Tibial nerve (tissue), 4 donors: ENCODE measurements around the gene FAM168B. TPM values are rescaled to one million over a fixed set of nuclear protein-coding genes. Genes with fewer than 3 reads are reported as not detected.

ENCODE experiments used
- DNase-seq, 2 donors: peaks; one replicate each; pipeline ENCODE4 v3.0.0-alpha.2; 2019; ENCODE audit warnings: low spot score in 2 of 2
- H3K27ac ChIP-seq, 4 donors: fragments of 200-600 bp; sonication (generic) in 3 of 4; one replicate each; pipeline ENCODE4 v1.5.1; 2017 to 2019; ENCODE audit warnings: mild to moderate bottlenecking in 1 of 4
- H3K27me3 ChIP-seq, 2 donors: fragments of 200-600 bp; sonication (generic) in 1 of 2; one replicate each; pipeline versions ENCODE4 v1.5.1 to v1.6.0; 2017 to 2019
- H3K36me3 ChIP-seq, 3 donors: fragments of 200-600 bp; sonication (generic); one replicate each; pipeline ENCODE4 v1.5.1; 2018 to 2019
- H3K4me1 ChIP-seq, 4 donors: fragments of 200-600 bp; sonication (generic) in 3 of 4; one replicate each; pipeline ENCODE4 v1.5.1; 2017 to 2019
- H3K4me3 ChIP-seq, 4 donors: fragments of 200-600 bp; sonication (generic) in 3 of 4; one replicate each; pipeline ENCODE4 v1.5.1; 2017 to 2019; ENCODE audit warnings: mild to moderate bottlenecking in 1 of 4, moderate library complexity in 1 of 4
- H3K9me3 ChIP-seq, 4 donors: fragments of 200-600 bp; sonication (generic) in 3 of 4; one replicate each; pipeline ENCODE4 v1.5.1; 2017 to 2019
- EP300 ChIP-seq, 2 donors: sonication (generic); formaldehyde crosslinking; IDR thresholded peaks; one replicate each; pipeline ENCODE4 v1.6.1; 2017; ENCODE audit warnings: antibody characterized with exemption in 2 of 2, mild to moderate bottlenecking in 1 of 2
- POLR2A ChIP-seq, 2 donors: fragments of 450-650 bp; IDR thresholded peaks; one replicate each; pipeline ENCODE4 v1.6.1; 2017; ENCODE audit warnings: antibody characterized with exemption in 2 of 2, mild to moderate bottlenecking in 2 of 2, moderate library complexity in 2 of 2
- WGBS, 2 donors: methylation state at CpG; one replicate each; pipeline ENCODE4 v1.1.5; 2018; 5-methylcytosine and 5-hydroxymethylcytosine counted together
- total RNA-seq, 4 donors: library from RNA; depleted of rRNA; stranded (reverse); fragments of >200 nt; gene quantifications; one replicate each; pipeline ENCODE4 v1.1.0, GENCODE V29; 2016
- TF ChIP-seq, protein P1 (sequence below), 5 experiments: fragments of 200-600 bp in 3 of 5; fragments of 450-650 bp in 2 of 5; sonication (generic) in 3 of 5; IDR thresholded peaks; one replicate each; pipeline ENCODE4 v1.5.1; 2016 to 2019; ENCODE audit warnings: antibody characterized with exemption in 5 of 5, mild to moderate bottlenecking in 3 of 5, moderate library complexity in 2 of 5

Gene FAM168B
- total RNA-seq, 4 donors from 2014 or later, result 96.0 to 115 (median 107) TPM

- 71 to 74% methylated on average over 4 of the region's 4 CpGs for WGBS, 2 donors
- H3K4me3 ChIP-seq, result no peak overlapping the region
- H3K4me1 ChIP-seq, result peaks cover 0 to 44% (median 14%) of the 10 kb centered on the region in 4 donors
- no peaks in the 10 kb centered on the region for H3K27me3 ChIP-seq
- DNase-seq, result no peak
- H3K36me3 ChIP-seq, result peaks cover 0 to 61% (median 5%) of the 10 kb centered on the region in 3 donors
- TF ChIP-seq POLR2A (IDR thresholded peaks at IDR 0.05), result no peak
- TF ChIP-seq EP300 (IDR thresholded peaks at IDR 0.05), result no peak
- no peaks in the 10 kb centered on the region for H3K9me3 ChIP-seq
- no peak overlapping the region for H3K27ac ChIP-seq
Observed at GRCh38 chr2:131056932-131057287, 36.4 kb downstream of the FAM168B start.

GRCh38 chr2:131056204-131056931 is 36.9 kb downstream of the FAM168B start:
- peak overlapping the region in 1 of 4 donors; percentile 8 for H3K27ac ChIP-seq
- peaks cover 0 to 38% (median 14%) of the 10 kb centered on the region in 4 donors for H3K4me1 ChIP-seq
- H3K9me3 ChIP-seq, result no peaks in the 10 kb centered on the region
- H3K36me3 ChIP-seq, result peaks cover 0 to 64% (median 5%) of the 10 kb centered on the region in 3 donors
- no peak for TF ChIP-seq EP300 (IDR thresholded peaks at IDR 0.05)
- no peak for TF ChIP-seq POLR2A (IDR thresholded peaks at IDR 0.05)
- TF ChIP-seq, protein P1, sequence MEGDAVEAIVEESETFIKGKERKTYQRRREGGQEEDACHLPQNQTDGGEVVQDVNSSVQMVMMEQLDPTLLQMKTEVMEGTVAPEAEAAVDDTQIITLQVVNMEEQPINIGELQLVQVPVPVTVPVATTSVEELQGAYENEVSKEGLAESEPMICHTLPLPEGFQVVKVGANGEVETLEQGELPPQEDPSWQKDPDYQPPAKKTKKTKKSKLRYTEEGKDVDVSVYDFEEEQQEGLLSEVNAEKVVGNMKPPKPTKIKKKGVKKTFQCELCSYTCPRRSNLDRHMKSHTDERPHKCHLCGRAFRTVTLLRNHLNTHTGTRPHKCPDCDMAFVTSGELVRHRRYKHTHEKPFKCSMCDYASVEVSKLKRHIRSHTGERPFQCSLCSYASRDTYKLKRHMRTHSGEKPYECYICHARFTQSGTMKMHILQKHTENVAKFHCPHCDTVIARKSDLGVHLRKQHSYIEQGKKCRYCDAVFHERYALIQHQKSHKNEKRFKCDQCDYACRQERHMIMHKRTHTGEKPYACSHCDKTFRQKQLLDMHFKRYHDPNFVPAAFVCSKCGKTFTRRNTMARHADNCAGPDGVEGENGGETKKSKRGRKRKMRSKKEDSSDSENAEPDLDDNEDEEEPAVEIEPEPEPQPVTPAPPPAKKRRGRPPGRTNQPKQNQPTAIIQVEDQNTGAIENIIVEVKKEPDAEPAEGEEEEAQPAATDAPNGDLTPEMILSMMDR (IDR thresholded peaks at IDR 0.05), result no peak
- no peak overlapping the region for H3K4me3 ChIP-seq
- WGBS, 2 donors, result 47 to 52% methylated on average over 5 of the region's 5 CpGs
- no peak for DNase-seq
- H3K27me3 ChIP-seq, result no peaks in the 10 kb centered on the region

GRCh38 chr2:131055169-131056065 is 37.8 kb downstream of the FAM168B start:
- H3K4me3 ChIP-seq, result no peak overlapping the region
- no peaks in the 10 kb centered on the region for H3K27me3 ChIP-seq
- peaks cover 0 to 37% (median 14%) of the 10 kb centered on the region in 4 donors for H3K4me1 ChIP-seq
- no peaks in the 10 kb centered on the region for H3K9me3 ChIP-seq
- 84 to 85% methylated on average over 25 to 26 of the region's 26 CpGs for WGBS, 2 donors
- no peak for TF ChIP-seq EP300 (IDR thresholded peaks at IDR 0.05)
- TF ChIP-seq POLR2A (IDR thresholded peaks at IDR 0.05), result no peak
- TF ChIP-seq, protein P1 (IDR thresholded peaks at IDR 0.05), result no peak
- no peak for DNase-seq
- H3K36me3 ChIP-seq, result peaks cover 0 to 67% (median 5%) of the 10 kb centered on the region in 3 donors
- peak overlapping the region in 1 of 4 donors; percentile 8 for H3K27ac ChIP-seq

GRCh38 chr2:131054488-131054887 is 38.8 kb downstream of the FAM168B start:
- Histone ChIP-seq H3K27me3 (no peaks in the 10 kb centered on the region), H3K36me3 (peaks cover 0 to 68% (median 7%) of the 10 kb centered on the region in 3 donors), H3K4me1 (peaks cover 0 to 37% (median 14%) of the 10 kb centered on the region in 4 donors), H3K4me3 (no peak overlapping the region), H3K27ac (no peak overlapping the region), H3K9me3 (no peaks in the 10 kb centered on the region)
- no peak for DNase-seq
- WGBS, 2 donors, result 77% methylated on average over 7 of the region's 7 CpGs
- TF ChIP-seq, protein P1 (IDR thresholded peaks at IDR 0.05), result no peak
- no peak for TF ChIP-seq EP300 (IDR thresholded peaks at IDR 0.05)
- TF ChIP-seq POLR2A (IDR thresholded peaks at IDR 0.05), result no peak

DNA sequence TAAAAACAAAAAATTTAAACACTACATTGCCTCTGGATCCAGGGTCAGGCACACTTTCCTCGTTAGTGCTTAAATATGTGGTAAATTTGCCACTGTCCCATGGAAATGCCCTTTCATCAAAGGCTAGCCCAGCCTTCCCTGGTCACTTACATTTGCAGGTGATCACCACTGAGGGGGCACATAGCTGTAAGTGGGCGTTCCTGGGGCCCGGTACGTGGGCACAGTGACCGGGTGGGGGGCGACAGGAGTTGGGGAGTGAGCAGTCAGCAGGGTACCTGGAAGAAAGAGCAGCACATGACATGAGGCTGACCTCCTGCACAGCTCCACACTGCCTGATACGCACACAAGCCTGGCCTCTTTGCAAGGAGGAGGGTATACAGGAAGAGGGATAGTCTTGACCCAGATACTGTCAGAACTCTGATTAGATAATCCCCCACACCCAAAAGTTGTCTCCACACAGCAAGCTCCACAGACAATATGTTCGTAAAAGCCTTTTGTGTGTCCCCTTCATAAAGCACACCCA is 40.5 kb downstream of the FAM168B start:
- H3K27me3 ChIP-seq, result no peaks in the 10 kb centered on the region
- no peak overlapping the region for H3K27ac ChIP-seq
- H3K9me3 ChIP-seq, result no peaks in the 10 kb centered on the region
- H3K4me1 ChIP-seq, result peaks cover 0 to 20% (median 9%) of the 10 kb centered on the region in 4 donors
- TF ChIP-seq POLR2A (IDR thresholded peaks at IDR 0.05) (no peak), EP300 (IDR thresholded peaks at IDR 0.05) (no peak)
- TF ChIP-seq, protein P1 (IDR thresholded peaks at IDR 0.05), result no peak
- no peak for DNase-seq
- no peak overlapping the region for H3K4me3 ChIP-seq
- H3K36me3 ChIP-seq, result peaks cover 4 to 80% (median 12%) of the 10 kb centered on the region in 3 donors
- 93 to 94% methylated on average over 8 of the region's 8 CpGs for WGBS, 2 donors
